ENCODE measurements around the gene MICAL2. TPM values are rescaled to one million over a fixed set of nuclear protein-coding genes. Genes with fewer than 3 reads are reported as not detected.

Gene MICAL2
- total RNA-seq, 1 donor from 2014 or later = 31.1 TPM

- no peak for DNase-seq (ENCODE audit: low spot score)
Measured at GRCh38 chr11:12166299-12167060, 56.1 kb downstream of the MICAL2 start.

GRCh38 chr11:12167061-12168000, 56.9 kb downstream of the MICAL2 start:
- DNase-seq (ENCODE audit: low spot score) = no peak

- no peak for DNase-seq (ENCODE audit: low spot score)
Measured at GRCh38 chr11:12168114-12168513, 57.7 kb downstream of the MICAL2 start.

- no peak for DNase-seq (ENCODE audit: low spot score)
Measured at GRCh38 chr11:12169822-12170221, 59.4 kb downstream of the MICAL2 start.

- no peak for DNase-seq (ENCODE audit: low spot score)
Measured at GRCh38 chr11:12170501-12170900, 60.1 kb downstream of the MICAL2 start.

GRCh38 chr11:12170984-12171383, 60.6 kb downstream of the MICAL2 start:
- no peak for DNase-seq (ENCODE audit: low spot score)

GRCh38 chr11:12171921-12172320, 61.5 kb downstream of the MICAL2 start:
- no peak for DNase-seq (ENCODE audit: low spot score)

GRCh38 chr11:12172493-12173013, 62.2 kb downstream of the MICAL2 start:
- DNase-seq (ENCODE audit: low spot score) = no peak

- no peak for DNase-seq (ENCODE audit: low spot score)
Measured at GRCh38 chr11:12173111-12173510, 62.7 kb downstream of the MICAL2 start.

GRCh38 chr11:12174128-12174476, 63.7 kb downstream of the MICAL2 start:
- DNase-seq (ENCODE audit: low spot score) = no peak

- DNase-seq (ENCODE audit: low spot score) = no peak
Measured at GRCh38 chr11:12174477-12175143, 64.2 kb downstream of the MICAL2 start.

- no peak for DNase-seq (ENCODE audit: low spot score)
Measured at GRCh38 chr11:12175694-12176241, 65.4 kb downstream of the MICAL2 start.

- DNase-seq (ENCODE audit: low spot score) = no peak
Measured at GRCh38 chr11:12176410-12176809, 66.0 kb downstream of the MICAL2 start.

- DNase-seq (ENCODE audit: low spot score) = no peak
Measured at GRCh38 chr11:12177739-12178338, 67.4 kb downstream of the MICAL2 start.

GRCh38 chr11:12179019-12179418, 68.6 kb downstream of the MICAL2 start:
- no peak for DNase-seq (ENCODE audit: low spot score)

GRCh38 chr11:12179531-12179930, 69.1 kb downstream of the MICAL2 start:
- no peak for DNase-seq (ENCODE audit: low spot score)

GRCh38 chr11:12180257-12181205, 70.1 kb downstream of the MICAL2 start:
- no peak for DNase-seq (ENCODE audit: low spot score)

- no peak for DNase-seq (ENCODE audit: low spot score)
Measured at GRCh38 chr11:12182302-12182675, 71.9 kb downstream of the MICAL2 start.

GRCh38 chr11:12182676-12183541, 72.5 kb downstream of the MICAL2 start:
- DNase-seq (ENCODE audit: low spot score) = no peak

All from mesenteric fat pad (tissue), 1 donor.